Rectal smooth muscle tissue (tissue), 1 donor: Measurements from ENCODE around the gene RAB41.
"Not testable (repeated sequence)": the region's sequence is repeated elsewhere in the genome, so short reads cannot be mapped to it uniquely, and the experiment has no call there.

Source experiments
- H3K27ac ChIP-seq: one replicate; pipeline ENCODE4 v1.7.0; 2013; ENCODE audit warnings: low read depth, low read length, inconsistent platforms
- H3K27me3 ChIP-seq: one replicate; pipeline ENCODE4 v1.7.0; 2013; ENCODE audit warnings: low read length; ENCODE audit not compliant: control insufficient read depth, insufficient read depth
- H3K36me3 ChIP-seq: one replicate; pipeline ENCODE4 v1.7.0; 2013; ENCODE audit warnings: low read length; ENCODE audit not compliant: control insufficient read depth, insufficient read depth
- H3K4me1 ChIP-seq: one replicate; pipeline ENCODE4 v1.7.0; 2013; ENCODE audit warnings: low read length; ENCODE audit not compliant: control insufficient read depth, insufficient read depth
- H3K4me3 ChIP-seq: one replicate; pipeline ENCODE4 v1.7.0; 2013; ENCODE audit warnings: low read length
- H3K9ac ChIP-seq: one replicate; pipeline ENCODE4 v1.7.0; 2013; ENCODE audit warnings: low read length

The RAB41 gene

GRCh38 chrX:70313503-70313902 lies 31.5 kb downstream of the RAB41 start:
- Histone ChIP-seq H3K27me3 (no peaks in the 10 kb centered on the region), H3K36me3 (no peaks in the 10 kb centered on the region), H3K4me1 (no peaks in the 10 kb centered on the region), H3K27ac (no peak overlapping the region), H3K9ac (no peak overlapping the region), H3K4me3 (no peak overlapping the region)

GRCh38 chrX:70322784-70323183 lies 40.8 kb downstream of the RAB41 start:
- no peak overlapping the region for H3K4me3 ChIP-seq
- H3K27me3 ChIP-seq: no peaks in the 10 kb centered on the region
- H3K9ac ChIP-seq: no peak overlapping the region
- H3K27ac ChIP-seq: no peak overlapping the region
- no peaks in the 10 kb centered on the region for H3K4me1 ChIP-seq
- no peaks in the 10 kb centered on the region for H3K36me3 ChIP-seq

GRCh38 chrX:70323628-70324027 lies 41.7 kb downstream of the RAB41 start:
- not testable (repeated sequence) for H3K36me3 ChIP-seq, H3K27ac ChIP-seq, H3K27me3 ChIP-seq, H3K4me1 ChIP-seq, H3K4me3 ChIP-seq, H3K9ac ChIP-seq

GRCh38 chrX:70324326-70324725 lies 42.4 kb downstream of the RAB41 start:
- no peak overlapping the region for H3K9ac ChIP-seq
- no peaks in the 10 kb centered on the region for H3K4me1 ChIP-seq
- no peaks in the 10 kb centered on the region for H3K27me3 ChIP-seq
- no peak overlapping the region for H3K27ac ChIP-seq
- no peak overlapping the region for H3K4me3 ChIP-seq
- no peaks in the 10 kb centered on the region for H3K36me3 ChIP-seq

GRCh38 chrX:70331161-70331560 lies 49.2 kb downstream of the RAB41 start:
- Histone ChIP-seq H3K27ac (no peak overlapping the region), H3K27me3 (no peaks in the 10 kb centered on the region), H3K4me1 (no peaks in the 10 kb centered on the region), H3K4me3 (no peak overlapping the region), H3K9ac (no peak overlapping the region), H3K36me3 (no peaks in the 10 kb centered on the region)

- H3K4me3 ChIP-seq: no peak overlapping the region
- no peaks in the 10 kb centered on the region for H3K36me3 ChIP-seq
- H3K27ac ChIP-seq: no peak overlapping the region
- no peaks in the 10 kb centered on the region for H3K27me3 ChIP-seq
- H3K4me1 ChIP-seq: no peaks in the 10 kb centered on the region
- H3K9ac ChIP-seq: no peak overlapping the region
Observed at GRCh38 chrX:70332600-70332999, 50.6 kb downstream of the RAB41 start.
